Neural crest cell (in vitro differentiated cells): ENCODE measurements around the gene ACAP3. TPM values are rescaled to one million over a fixed set of nuclear protein-coding genes. Genes with fewer than 3 reads are reported as not detected.

Experiments used
- DNase-seq: peaks from one replicate; pipeline ENCODE4 v3.0.0; 2021; ENCODE audit warnings: low read depth, mixed read lengths, low spot score
- H3K27ac Mint-ChIP-seq: one replicate; pipeline ENCODE4 v1.8.0; 2021; ENCODE audit warnings: mild to moderate bottlenecking, mixed read lengths; ENCODE audit not compliant: unreplicated experiment
- H3K27me3 Mint-ChIP-seq: 2 replicates; pipeline ENCODE4 v1.8.0; 2021; ENCODE audit warnings: low read depth, mild to moderate bottlenecking, mixed read lengths
- H3K36me3 Mint-ChIP-seq: 2 replicates; pipeline ENCODE4 v1.8.0; 2021; ENCODE audit warnings: low read depth, mild to moderate bottlenecking, mixed read lengths
- H3K4me1 Mint-ChIP-seq: 2 replicates; pipeline ENCODE4 v1.8.0; 2021; ENCODE audit warnings: mixed read lengths
- H3K4me3 Mint-ChIP-seq: one replicate; pipeline ENCODE4 v1.8.0; 2021; ENCODE audit warnings: mild to moderate bottlenecking, mixed read lengths
- H3K9me3 Mint-ChIP-seq: 2 replicates; pipeline ENCODE4 v1.8.0; 2021; ENCODE audit warnings: mixed read lengths
- total RNA-seq: library from RNA; stranded (reverse); gene quantifications from 2 replicates; pipeline ENCODE4 v1.2.1, GENCODE V29; 2021
- TF ChIP-seq, protein P1 (sequence below): fragments of 200-600 bp; sonication (generic); conservative IDR thresholded peaks from 2 replicates; pipeline ENCODE4 v1.5.0; 2021; ENCODE audit warnings: antibody characterized with exemption, mild to moderate bottlenecking

ACAP3 gene
- total RNA-seq, 1 donor from 2014 or later, result 124 TPM

DNA sequence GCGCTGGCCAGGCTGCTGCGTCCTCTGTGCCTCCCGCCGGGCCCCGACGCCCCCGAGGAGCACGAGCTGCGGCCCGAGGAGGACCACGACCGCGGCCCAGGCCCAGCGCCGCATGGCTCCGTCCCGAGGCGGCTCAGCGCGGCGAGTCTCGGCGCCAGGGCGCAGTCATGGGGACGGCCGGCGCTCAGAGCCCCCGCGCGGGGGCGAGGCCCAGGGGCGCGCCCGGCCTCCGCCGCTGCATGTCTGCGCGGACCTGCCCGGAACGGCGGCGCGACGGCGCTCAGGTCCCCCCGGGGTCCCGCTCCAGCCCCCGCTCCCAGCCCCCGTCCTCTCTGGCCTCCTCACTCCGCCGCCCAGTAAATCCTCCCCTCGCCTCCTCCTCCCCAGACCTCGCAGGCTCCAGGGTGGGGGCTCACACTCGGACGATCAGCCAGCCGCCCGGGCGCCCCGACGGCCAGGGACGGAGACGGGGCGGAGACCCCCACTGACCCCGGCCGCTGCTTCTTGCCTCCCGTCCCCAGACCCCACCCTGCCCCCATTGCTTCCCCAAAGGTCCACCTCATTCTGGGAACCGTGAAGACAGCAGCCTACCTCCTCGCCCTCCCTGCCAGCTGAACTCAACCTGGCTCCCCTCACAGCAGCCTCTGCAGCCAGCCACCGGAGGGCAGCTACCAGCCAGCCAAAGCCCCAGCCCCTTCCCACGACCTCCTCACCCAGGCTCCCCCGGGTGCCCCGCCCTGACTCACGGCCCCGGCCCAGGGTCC lies 61.0 kb downstream of the ACAP3 start, which contains the start of gene C1QTNF12:
TSS of gene C1QTNF12 (minus strand) at position 146 of the 764 bp plus-strand sequence. CDS start at position 114, 32 bp downstream.
- Mint-ChIP-seq H3K27ac (no peak within 1 kb of the TSS), H3K27me3 (peaks cover 22% of the 10 kb centered on the region), H3K9me3 (no peaks in the 10 kb centered on the region), H3K36me3 (no peaks in the 10 kb centered on the region), H3K4me3 (no peak within 1 kb of the TSS), H3K4me1 (peaks cover 3% of the 10 kb centered on the region)
- DNase-seq, result no peak
- TF ChIP-seq, protein P1, sequence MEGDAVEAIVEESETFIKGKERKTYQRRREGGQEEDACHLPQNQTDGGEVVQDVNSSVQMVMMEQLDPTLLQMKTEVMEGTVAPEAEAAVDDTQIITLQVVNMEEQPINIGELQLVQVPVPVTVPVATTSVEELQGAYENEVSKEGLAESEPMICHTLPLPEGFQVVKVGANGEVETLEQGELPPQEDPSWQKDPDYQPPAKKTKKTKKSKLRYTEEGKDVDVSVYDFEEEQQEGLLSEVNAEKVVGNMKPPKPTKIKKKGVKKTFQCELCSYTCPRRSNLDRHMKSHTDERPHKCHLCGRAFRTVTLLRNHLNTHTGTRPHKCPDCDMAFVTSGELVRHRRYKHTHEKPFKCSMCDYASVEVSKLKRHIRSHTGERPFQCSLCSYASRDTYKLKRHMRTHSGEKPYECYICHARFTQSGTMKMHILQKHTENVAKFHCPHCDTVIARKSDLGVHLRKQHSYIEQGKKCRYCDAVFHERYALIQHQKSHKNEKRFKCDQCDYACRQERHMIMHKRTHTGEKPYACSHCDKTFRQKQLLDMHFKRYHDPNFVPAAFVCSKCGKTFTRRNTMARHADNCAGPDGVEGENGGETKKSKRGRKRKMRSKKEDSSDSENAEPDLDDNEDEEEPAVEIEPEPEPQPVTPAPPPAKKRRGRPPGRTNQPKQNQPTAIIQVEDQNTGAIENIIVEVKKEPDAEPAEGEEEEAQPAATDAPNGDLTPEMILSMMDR, result no peak

DNA sequence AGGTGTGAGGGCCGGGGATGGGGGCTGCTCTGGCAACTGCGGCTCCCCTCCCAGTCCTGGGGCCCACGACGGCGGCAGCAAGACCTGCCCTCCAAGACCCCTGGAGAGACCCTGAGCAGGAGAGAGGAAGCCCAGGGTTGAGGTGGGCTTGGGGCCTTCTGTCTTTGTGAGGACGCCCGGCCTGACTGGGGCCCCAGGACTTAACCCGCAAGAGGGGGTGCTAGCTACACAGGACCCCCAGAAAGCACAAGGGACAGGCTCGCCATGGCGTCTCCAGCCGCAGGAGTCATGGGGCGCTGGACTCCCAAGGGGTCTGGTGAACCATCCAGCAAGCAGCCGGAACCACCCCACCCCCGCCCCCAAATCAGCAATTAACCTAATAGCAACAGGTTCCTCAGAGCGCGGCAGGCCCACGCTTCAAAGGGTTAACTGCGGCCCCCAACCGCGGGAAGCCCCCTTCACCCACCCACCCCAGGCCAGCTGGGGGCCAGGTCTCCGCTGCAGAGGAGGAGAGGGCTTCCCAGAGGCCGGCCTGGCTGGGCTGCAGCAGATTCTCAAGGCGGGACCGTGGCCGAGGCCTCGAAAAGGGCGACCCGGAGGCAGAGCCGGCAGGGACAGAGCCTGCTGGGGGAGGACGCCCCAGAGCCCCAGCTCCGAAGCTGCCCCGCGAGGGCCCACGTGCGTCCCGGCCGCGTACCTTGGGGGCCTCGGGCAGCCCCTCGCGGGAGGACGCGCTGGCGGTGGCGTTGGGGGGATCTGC lies 61.7 kb downstream of the ACAP3 start:
- H3K27me3 Mint-ChIP-seq, result peaks cover 22% of the 10 kb centered on the region
- no peak overlapping the region for H3K4me3 Mint-ChIP-seq
- no peak overlapping the region for H3K27ac Mint-ChIP-seq
- peaks cover 3% of the 10 kb centered on the region for H3K4me1 Mint-ChIP-seq
- H3K36me3 Mint-ChIP-seq, result no peaks in the 10 kb centered on the region
- no peak for DNase-seq
- no peaks in the 10 kb centered on the region for H3K9me3 Mint-ChIP-seq
- TF ChIP-seq, protein P1, result no peak

DNA sequence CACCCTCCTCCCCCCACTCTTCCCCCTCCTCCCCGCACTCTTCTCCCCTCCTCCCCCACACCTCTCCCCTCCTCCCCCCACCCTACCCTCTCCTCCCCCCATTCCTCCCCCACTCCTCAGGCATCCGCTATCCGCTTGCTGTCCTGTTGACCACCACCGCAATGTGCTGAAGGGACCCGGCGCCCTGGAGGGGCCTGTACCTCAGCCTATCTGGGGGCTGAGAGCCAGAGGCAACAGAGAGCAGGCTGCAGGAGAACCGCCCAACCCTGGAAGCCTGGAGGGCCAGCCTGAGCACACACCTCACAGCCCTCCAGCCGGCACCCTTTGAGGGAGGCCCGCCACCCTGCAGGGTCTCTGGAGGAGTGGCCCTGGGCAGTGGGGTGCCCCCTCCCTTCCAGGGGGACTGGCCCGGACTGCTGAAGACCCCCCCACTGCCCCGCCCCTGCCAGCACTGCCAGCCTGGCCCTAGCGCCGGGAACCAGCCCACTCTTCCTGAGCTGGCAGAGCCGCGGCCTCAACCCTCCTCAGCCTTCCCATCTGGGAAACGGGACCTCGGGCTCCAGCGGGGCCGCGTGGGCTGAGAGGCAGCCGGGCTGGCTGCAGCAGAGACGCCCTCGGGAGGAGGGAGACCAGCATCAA lies 62.4 kb downstream of the ACAP3 start:
- no peaks in the 10 kb centered on the region for H3K36me3 Mint-ChIP-seq
- no peaks in the 10 kb centered on the region for H3K9me3 Mint-ChIP-seq
- DNase-seq, result no peak
- peaks cover 3% of the 10 kb centered on the region for H3K4me1 Mint-ChIP-seq
- peaks cover 22% of the 10 kb centered on the region for H3K27me3 Mint-ChIP-seq
- no peak overlapping the region for H3K4me3 Mint-ChIP-seq
- TF ChIP-seq, protein P1, result no peak
- H3K27ac Mint-ChIP-seq, result no peak overlapping the region

DNA sequence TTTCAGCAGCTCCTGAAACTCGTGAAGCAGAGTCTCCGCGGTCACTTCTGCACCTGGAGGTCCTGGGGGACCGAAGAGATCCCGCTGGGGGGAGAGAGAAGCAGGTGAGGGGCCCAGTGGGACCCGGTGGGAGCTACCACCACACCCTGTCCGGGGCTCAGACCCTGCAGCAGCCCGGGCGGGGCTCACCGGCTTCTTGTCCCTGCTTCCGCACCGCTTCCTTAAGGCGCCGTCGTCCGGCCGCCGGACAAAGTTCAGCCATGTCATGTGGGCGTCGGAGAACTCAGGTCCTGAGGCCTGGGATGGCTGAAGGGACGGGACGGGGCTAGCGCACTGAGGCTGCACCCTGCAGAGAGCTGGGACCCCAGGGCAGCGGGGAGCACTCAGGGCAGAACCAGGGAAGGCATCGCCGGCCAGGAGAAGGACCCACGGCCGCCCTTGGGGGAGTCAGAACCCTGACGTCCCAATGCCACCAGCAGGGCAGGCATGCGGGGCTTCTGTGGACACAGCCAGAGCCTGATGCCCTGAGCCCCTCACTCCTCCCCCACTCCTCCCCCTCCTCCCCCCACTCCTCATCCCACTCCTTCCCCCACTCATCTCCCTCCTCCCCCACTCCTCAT lies 63.4 kb downstream of the ACAP3 start:
- H3K36me3 Mint-ChIP-seq, result no peaks in the 10 kb centered on the region
- no peak overlapping the region for H3K27ac Mint-ChIP-seq
- TF ChIP-seq, protein P1, result no peak
- H3K4me3 Mint-ChIP-seq, result no peak overlapping the region
- H3K4me1 Mint-ChIP-seq, result no peaks in the 10 kb centered on the region
- H3K27me3 Mint-ChIP-seq, result peaks cover 15% of the 10 kb centered on the region
- H3K9me3 Mint-ChIP-seq, result no peaks in the 10 kb centered on the region
- DNase-seq, result no peak

DNA sequence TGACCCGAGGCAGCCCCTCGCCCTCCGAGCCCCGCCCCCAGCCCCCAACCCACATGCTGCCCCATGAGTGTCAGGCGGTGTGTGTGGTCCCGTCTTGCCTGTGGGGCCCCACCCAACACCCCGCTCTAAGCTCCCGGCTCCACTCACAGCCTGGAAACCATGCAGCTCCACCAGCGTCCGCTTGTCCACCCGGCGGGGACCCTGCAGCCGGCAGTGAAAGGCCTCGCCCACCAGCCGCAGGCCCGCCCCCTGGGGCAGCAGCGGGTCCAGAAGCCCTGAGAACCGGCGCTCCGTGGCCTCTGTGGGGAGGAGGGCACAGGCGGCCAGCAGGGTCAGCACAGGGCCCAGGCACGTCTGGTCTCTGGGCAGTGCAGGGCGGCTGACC lies 63.9 kb downstream of the ACAP3 start:
- Mint-ChIP-seq H3K27me3 (peaks cover 18% of the 10 kb centered on the region), H3K36me3 (no peaks in the 10 kb centered on the region), H3K27ac (no peak overlapping the region), H3K4me1 (no peaks in the 10 kb centered on the region), H3K9me3 (no peaks in the 10 kb centered on the region), H3K4me3 (no peak overlapping the region)
- no peak for DNase-seq
- TF ChIP-seq, protein P1, result no peak
